ENCODE results near the gene CYLC2. TPM values are rescaled to one million over a fixed set of nuclear protein-coding genes. Genes with fewer than 3 reads are reported as not detected.

Gene CYLC2, protein sequence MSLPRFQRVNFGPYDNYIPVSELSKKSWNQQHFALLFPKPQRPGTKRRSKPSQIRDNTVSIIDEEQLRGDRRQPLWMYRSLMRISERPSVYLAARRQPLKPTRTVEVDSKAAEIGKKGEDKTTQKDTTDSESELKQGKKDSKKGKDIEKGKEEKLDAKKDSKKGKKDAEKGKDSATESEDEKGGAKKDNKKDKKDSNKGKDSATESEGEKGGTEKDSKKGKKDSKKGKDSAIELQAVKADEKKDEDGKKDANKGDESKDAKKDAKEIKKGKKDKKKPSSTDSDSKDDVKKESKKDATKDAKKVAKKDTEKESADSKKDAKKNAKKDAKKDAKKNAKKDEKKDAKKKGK
- total RNA-seq = not detected
- total RNA-seq (2013) = not detected

DNA sequence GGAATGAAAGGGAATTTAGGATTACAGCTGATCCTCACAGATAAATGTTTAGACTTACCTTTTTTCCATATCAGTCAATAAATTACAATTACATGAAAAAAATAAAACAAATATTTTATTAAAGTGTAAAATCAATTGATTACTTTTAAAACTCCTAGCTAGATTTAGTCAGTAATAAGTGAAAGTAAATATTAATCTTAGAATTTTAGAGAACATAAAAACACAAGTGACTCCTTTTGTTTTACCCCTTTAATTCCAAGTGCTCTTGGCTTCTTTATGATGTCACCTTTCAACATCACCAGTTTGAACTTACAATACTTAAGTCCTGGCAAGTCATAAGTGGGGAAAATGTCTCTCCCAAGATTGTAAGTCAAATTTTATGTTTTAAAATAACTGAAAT, at the start of gene CYLC2:
Gene CYLC2 (plus strand): TSS at position 301 of the 400 bp plus-strand sequence. CDS start 48 bp downstream, at position 349.
- no peaks in the 10 kb centered on the region for H3K36me3 Mint-ChIP-seq
- Histone ChIP-seq H3K27ac (ENCODE audit: low read length) (no peak within 1 kb of the TSS), H3K9me3 (ENCODE audit: control insufficient read depth, insufficient read depth, low read length) (no peaks in the 10 kb centered on the region), H3K27me3 (ENCODE audit: control insufficient read depth, insufficient read depth, low read length) (no peaks in the 10 kb centered on the region), H3K4me3 (ENCODE audit: low read length) (no peak within 1 kb of the TSS), H3K4me1 (ENCODE audit: control insufficient read depth, insufficient read depth, low read length) (no peaks in the 10 kb centered on the region), H3K36me3 (ENCODE audit: control insufficient read depth, insufficient read depth, low read length) (no peaks in the 10 kb centered on the region)
- H3K27me3 Mint-ChIP-seq (ENCODE audit: low read depth in 2 of 2) = no peaks in the 10 kb centered on the region
- H3K9me3 Mint-ChIP-seq = peaks cover 8 to 16% of the 10 kb centered on the region in 2 donors
- no peak within 1 kb of the TSS for H3K27ac Mint-ChIP-seq
- no peak within 1 kb of the TSS for H3K4me3 Mint-ChIP-seq
- intact Hi-C loops (cut with micrococcal nuclease) = no loop called here
- no peak for ATAC-seq
- no peaks in the 10 kb centered on the region for H3K4me1 Mint-ChIP-seq
- no peak for DNase-seq
- TF ChIP-seq, protein P1, sequence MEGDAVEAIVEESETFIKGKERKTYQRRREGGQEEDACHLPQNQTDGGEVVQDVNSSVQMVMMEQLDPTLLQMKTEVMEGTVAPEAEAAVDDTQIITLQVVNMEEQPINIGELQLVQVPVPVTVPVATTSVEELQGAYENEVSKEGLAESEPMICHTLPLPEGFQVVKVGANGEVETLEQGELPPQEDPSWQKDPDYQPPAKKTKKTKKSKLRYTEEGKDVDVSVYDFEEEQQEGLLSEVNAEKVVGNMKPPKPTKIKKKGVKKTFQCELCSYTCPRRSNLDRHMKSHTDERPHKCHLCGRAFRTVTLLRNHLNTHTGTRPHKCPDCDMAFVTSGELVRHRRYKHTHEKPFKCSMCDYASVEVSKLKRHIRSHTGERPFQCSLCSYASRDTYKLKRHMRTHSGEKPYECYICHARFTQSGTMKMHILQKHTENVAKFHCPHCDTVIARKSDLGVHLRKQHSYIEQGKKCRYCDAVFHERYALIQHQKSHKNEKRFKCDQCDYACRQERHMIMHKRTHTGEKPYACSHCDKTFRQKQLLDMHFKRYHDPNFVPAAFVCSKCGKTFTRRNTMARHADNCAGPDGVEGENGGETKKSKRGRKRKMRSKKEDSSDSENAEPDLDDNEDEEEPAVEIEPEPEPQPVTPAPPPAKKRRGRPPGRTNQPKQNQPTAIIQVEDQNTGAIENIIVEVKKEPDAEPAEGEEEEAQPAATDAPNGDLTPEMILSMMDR (IDR thresholded peaks at IDR 0.05) = no peak

DNA sequence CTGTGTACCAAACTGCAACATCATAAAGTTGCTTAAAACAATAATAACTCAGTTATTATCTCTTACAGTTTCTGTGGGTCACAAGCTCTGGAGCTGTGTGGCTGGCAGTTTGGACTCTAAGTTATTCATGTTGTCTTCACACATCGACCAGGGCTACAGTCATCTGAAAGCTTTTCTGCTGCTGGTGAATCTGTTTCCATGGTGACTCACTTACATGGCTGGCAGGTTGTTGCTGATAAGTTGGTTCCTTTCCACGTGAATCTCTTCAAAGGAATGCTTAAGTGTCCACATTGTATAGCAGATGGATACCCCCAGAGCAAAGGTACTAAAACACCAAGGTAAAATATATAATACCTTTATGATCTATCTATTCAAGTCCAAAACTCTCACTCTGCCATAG, 44.8 kb upstream of the CYLC2 start:
- no peak overlapping the region for H3K27ac Mint-ChIP-seq
- H3K9me3 Mint-ChIP-seq = peaks cover 15 to 16% of the 10 kb centered on the region in 2 donors

DNA sequence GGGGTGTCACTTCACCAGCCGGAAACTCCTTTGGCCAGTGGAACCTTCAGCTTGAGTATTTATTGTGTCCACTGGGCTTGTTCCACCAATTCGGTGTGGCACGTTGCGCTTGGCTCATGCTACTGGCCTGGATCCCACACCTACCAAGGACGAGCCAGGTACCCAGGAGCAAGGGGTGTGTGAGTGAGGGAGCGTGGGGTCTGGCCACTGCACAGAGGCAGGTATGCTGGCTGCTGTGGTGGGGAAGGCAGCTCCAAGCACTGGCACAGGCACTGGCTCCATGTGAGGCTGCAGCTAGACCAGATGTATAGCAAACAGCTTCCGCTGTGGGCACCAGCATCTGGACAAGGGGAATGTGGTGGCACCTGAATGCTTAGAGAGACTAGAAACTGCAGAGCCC, 28.1 kb upstream of the CYLC2 start:
- peaks cover 7% of the 10 kb centered on the region for H3K36me3 Mint-ChIP-seq
- H3K4me3 ChIP-seq (ENCODE audit: low read length) = no peak overlapping the region
- no peaks in the 10 kb centered on the region for H3K27me3 Mint-ChIP-seq (ENCODE audit: low read depth in 2 of 2)
- H3K27ac ChIP-seq (ENCODE audit: low read length) = no peak overlapping the region
- no peak for ATAC-seq
- no peaks in the 10 kb centered on the region for H3K27me3 ChIP-seq (ENCODE audit: control insufficient read depth, insufficient read depth, low read length)
- no peak for DNase-seq
- 96% methylated on average over 7 of the region's 7 CpGs for WGBS (ENCODE audit: insufficient coverage)
- no peak overlapping the region for H3K4me3 Mint-ChIP-seq
- no peaks in the 10 kb centered on the region for H3K4me1 Mint-ChIP-seq
- intact Hi-C loops (cut with micrococcal nuclease) = no loop called here
- H3K4me1 ChIP-seq (ENCODE audit: control insufficient read depth, insufficient read depth, low read length) = no peaks in the 10 kb centered on the region
- H3K9me3 ChIP-seq (ENCODE audit: control insufficient read depth, insufficient read depth, low read length) = peaks cover 22% of the 10 kb centered on the region
- TF ChIP-seq, protein P1 (IDR thresholded peaks at IDR 0.05) = no peak
- no peak overlapping the region for H3K27ac Mint-ChIP-seq
- no peaks in the 10 kb centered on the region for H3K36me3 ChIP-seq (ENCODE audit: control insufficient read depth, insufficient read depth, low read length)
- peaks cover 12 to 14% of the 10 kb centered on the region in 2 donors for H3K9me3 Mint-ChIP-seq

More for the DNA sequence above, 44.8 kb upstream of the CYLC2 start:
- ATAC-seq (no peak), DNase-seq (no peak)
- Histone ChIP-seq H3K27me3 (ENCODE audit: control insufficient read depth, insufficient read depth, low read length) (no peaks in the 10 kb centered on the region), H3K4me3 (ENCODE audit: low read length) (no peak overlapping the region), H3K36me3 (ENCODE audit: control insufficient read depth, insufficient read depth, low read length) (no peaks in the 10 kb centered on the region), H3K4me1 (ENCODE audit: control insufficient read depth, insufficient read depth, low read length) (no peaks in the 10 kb centered on the region), H3K9me3 (ENCODE audit: control insufficient read depth, insufficient read depth, low read length) (no peaks in the 10 kb centered on the region), H3K27ac (ENCODE audit: low read length) (no peak overlapping the region)
- TF ChIP-seq, protein P1 (IDR thresholded peaks at IDR 0.05) = no peak
- Mint-ChIP-seq H3K4me3 (no peak overlapping the region), H3K36me3 (no peaks in the 10 kb centered on the region), H3K27me3 (ENCODE audit: low read depth in 2 of 2) (no peaks in the 10 kb centered on the region), H3K4me1 (no peaks in the 10 kb centered on the region)
- intact Hi-C loops (cut with micrococcal nuclease) = no loop called here
- WGBS (ENCODE audit: insufficient coverage) = 68% methylated on average over 2 of the region's 2 CpGs

DNA sequence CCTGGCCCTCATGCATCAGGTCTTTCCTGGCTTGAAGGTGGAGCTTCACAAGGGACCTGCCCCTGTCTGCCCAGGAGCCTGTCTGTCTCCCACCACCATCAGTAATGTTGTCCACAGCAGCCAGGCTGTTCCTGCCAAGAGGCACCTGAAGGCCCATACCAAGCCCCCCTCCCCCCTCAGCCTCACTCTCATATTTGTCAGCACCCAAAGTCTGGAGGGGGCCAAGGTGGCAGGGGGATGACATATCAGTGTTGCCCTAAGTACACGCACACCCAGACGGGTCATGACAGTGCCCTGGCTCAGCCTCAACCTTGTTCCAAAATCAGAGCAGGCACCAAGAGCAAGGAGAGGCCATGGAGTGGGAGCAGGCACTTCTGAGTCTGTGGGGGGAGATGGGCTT, 27.2 kb upstream of the CYLC2 start:
- intact Hi-C loops (cut with micrococcal nuclease) = no loop called here
- H3K4me1 ChIP-seq (ENCODE audit: control insufficient read depth, insufficient read depth, low read length) = no peaks in the 10 kb centered on the region
- no peaks in the 10 kb centered on the region for H3K27me3 ChIP-seq (ENCODE audit: control insufficient read depth, insufficient read depth, low read length)
- TF ChIP-seq, protein P1 (IDR thresholded peaks at IDR 0.05) = no peak
- WGBS (ENCODE audit: insufficient coverage) = 84% methylated on average over 2 of the region's 2 CpGs
- H3K27ac ChIP-seq (ENCODE audit: low read length) = no peak overlapping the region
- H3K4me1 Mint-ChIP-seq = no peaks in the 10 kb centered on the region
- peaks cover 22% of the 10 kb centered on the region for H3K9me3 ChIP-seq (ENCODE audit: control insufficient read depth, insufficient read depth, low read length)
- no peak for ATAC-seq
- H3K4me3 Mint-ChIP-seq = no peak overlapping the region
- H3K4me3 ChIP-seq (ENCODE audit: low read length) = no peak overlapping the region
- no peak overlapping the region for H3K27ac Mint-ChIP-seq
- no peaks in the 10 kb centered on the region for H3K27me3 Mint-ChIP-seq (ENCODE audit: low read depth in 2 of 2)
- DNase-seq = no peak
- H3K9me3 Mint-ChIP-seq = peaks cover 13 to 16% of the 10 kb centered on the region in 2 donors
- no peaks in the 10 kb centered on the region for H3K36me3 ChIP-seq (ENCODE audit: control insufficient read depth, insufficient read depth, low read length)
- peaks cover 7% of the 10 kb centered on the region for H3K36me3 Mint-ChIP-seq

Measured in natural killer cell (primary cell).